ENCODE data around the gene ROR2.

Gene ROR2

GRCh38 chr9:91583161-91583875 is 366.7 kb downstream of the ROR2 start:
- no peaks in the 10 kb centered on the region for H3K9me3 Mint-ChIP-seq
- H3K4me1 Mint-ChIP-seq: no peaks in the 10 kb centered on the region
- H3K36me3 Mint-ChIP-seq: no peaks in the 10 kb centered on the region
- H3K27me3 Mint-ChIP-seq: peaks cover 27% of the 10 kb centered on the region
- CTCF ChIA-PET: no interaction called here
- no peak for DNase-seq
- no peak overlapping the region for H3K4me3 Mint-ChIP-seq
- no peak overlapping the region for H3K27ac Mint-ChIP-seq

DNA sequence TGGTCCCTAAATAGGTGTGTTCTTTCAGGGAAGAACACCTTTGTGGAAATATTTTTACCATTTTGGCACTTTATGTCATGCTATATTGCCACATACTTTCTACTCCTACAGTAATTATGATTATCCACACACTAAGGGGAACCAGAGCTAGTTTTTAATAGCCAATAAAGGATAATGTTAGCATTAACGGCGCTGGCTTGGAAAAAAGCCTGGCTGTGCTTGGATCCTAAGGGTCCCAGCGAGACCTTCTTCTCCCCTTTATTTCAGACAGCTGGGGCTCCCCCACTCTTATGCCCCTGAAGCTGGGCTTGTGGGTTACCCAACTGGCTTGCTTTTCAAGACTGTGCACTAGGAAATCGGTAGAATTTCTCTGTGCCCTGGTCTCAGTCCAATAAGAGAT is 367.8 kb downstream of the ROR2 start:
- H3K36me3 Mint-ChIP-seq: no peaks in the 10 kb centered on the region
- no peak for DNase-seq
- H3K4me3 Mint-ChIP-seq: no peak overlapping the region
- no peak overlapping the region for H3K27ac Mint-ChIP-seq
- CTCF ChIA-PET: no interaction called here
- no peaks in the 10 kb centered on the region for H3K4me1 Mint-ChIP-seq
- no peaks in the 10 kb centered on the region for H3K9me3 Mint-ChIP-seq
- H3K27me3 Mint-ChIP-seq: peaks cover 35% of the 10 kb centered on the region

DNA sequence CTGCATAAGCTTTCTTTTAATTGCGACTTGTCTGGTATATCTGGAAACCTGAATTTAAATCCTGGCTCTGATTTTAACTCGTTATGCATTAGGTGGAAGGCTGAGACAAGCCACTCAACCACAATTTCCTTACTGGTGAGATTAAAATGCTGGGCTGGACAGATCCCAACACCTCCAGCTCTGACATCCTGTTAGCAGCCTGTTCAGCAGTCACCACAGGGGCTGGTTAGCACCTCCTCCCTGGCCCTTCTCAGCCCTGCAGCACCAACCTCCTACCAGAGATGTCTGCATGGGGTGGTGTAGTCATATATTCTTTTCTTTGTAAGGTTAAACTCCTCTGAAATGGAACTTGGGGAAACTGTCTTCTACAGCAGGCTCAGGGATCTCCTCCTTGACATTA is 369.9 kb downstream of the ROR2 start:
- no peak for DNase-seq
- no peaks in the 10 kb centered on the region for H3K36me3 Mint-ChIP-seq
- CTCF ChIA-PET: no interaction called here
- no peaks in the 10 kb centered on the region for H3K4me1 Mint-ChIP-seq
- H3K9me3 Mint-ChIP-seq: no peaks in the 10 kb centered on the region
- peaks cover 35% of the 10 kb centered on the region for H3K27me3 Mint-ChIP-seq
- H3K4me3 Mint-ChIP-seq: no peak overlapping the region
- H3K27ac Mint-ChIP-seq: no peak overlapping the region

GRCh38 chr9:91578911-91579310 is 371.1 kb downstream of the ROR2 start:
- no peaks in the 10 kb centered on the region for H3K9me3 Mint-ChIP-seq
- peaks cover 31% of the 10 kb centered on the region for H3K27me3 Mint-ChIP-seq
- H3K4me3 Mint-ChIP-seq: no peak overlapping the region
- no peak overlapping the region for H3K27ac Mint-ChIP-seq
- no peaks in the 10 kb centered on the region for H3K36me3 Mint-ChIP-seq
- CTCF ChIA-PET: no interaction called here
- no peaks in the 10 kb centered on the region for H3K4me1 Mint-ChIP-seq
- DNase-seq: no peak

DNA sequence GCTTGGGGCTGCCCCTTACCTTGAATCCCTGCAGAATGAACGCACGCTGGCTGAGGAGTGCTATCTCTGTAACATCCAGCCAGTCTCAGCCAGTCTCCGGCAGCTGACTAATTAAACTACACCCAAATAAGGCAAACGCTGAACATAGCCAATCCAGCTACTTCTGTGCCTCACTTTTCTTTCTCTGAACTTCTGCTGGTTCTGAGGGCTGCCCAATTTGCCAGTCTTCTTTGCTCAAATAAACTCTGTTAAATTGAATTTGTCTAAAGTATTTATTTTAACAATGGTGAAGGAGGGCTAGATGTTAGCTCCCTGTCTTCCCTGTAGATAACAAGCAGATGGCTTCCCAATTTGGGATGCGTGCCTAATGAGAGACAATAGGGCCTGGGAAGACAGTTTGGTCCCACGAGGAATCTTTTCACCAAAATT is 372.4 kb downstream of the ROR2 start:
- Mint-ChIP-seq H3K36me3 (no peaks in the 10 kb centered on the region), H3K4me1 (no peaks in the 10 kb centered on the region), H3K9me3 (no peaks in the 10 kb centered on the region), H3K27me3 (peaks cover 37% of the 10 kb centered on the region), H3K4me3 (no peak overlapping the region), H3K27ac (no peak overlapping the region)
- DNase-seq: no peak
- CTCF ChIA-PET: no interaction called here

GRCh38 chr9:91572811-91573210 is 377.2 kb downstream of the ROR2 start:
- Mint-ChIP-seq H3K27ac (no peak overlapping the region), H3K4me1 (no peaks in the 10 kb centered on the region), H3K9me3 (no peaks in the 10 kb centered on the region), H3K36me3 (no peaks in the 10 kb centered on the region), H3K4me3 (no peak overlapping the region), H3K27me3 (peaks cover 19% of the 10 kb centered on the region)
- DNase-seq: no peak
- CTCF ChIA-PET: no interaction called here

GRCh38 chr9:91572044-91572443 is 378.0 kb downstream of the ROR2 start:
- no peak overlapping the region for H3K4me3 Mint-ChIP-seq
- no peaks in the 10 kb centered on the region for H3K9me3 Mint-ChIP-seq
- peaks cover 15% of the 10 kb centered on the region for H3K27me3 Mint-ChIP-seq
- DNase-seq: no peak
- H3K27ac Mint-ChIP-seq: no peak overlapping the region
- no peaks in the 10 kb centered on the region for H3K36me3 Mint-ChIP-seq
- H3K4me1 Mint-ChIP-seq: no peaks in the 10 kb centered on the region
- CTCF ChIA-PET: no interaction called here

DNA sequence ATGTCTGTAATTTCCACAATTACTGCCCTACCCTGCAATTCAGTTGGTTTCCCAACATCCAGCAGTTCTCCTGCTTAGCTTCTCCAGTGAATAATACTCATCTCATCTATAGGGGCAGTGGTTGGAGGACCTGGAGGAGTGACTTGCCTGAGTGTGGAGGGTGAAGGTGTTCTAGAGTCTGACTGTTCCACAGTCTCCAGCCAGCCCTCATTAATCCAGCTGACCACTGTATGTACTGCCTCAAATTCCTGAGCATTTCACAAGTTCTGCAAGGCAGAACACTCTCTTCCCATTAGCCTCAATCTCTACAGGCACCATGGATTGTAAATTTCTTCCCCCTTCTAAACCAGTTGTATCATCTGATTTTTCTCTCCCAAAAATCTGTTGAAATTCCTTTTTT is 379.0 kb downstream of the ROR2 start:
- CTCF ChIA-PET: no interaction called here
- H3K36me3 Mint-ChIP-seq: no peaks in the 10 kb centered on the region
- H3K27ac Mint-ChIP-seq: no peak overlapping the region
- no peak for DNase-seq
- H3K27me3 Mint-ChIP-seq: peaks cover 15% of the 10 kb centered on the region
- H3K9me3 Mint-ChIP-seq: no peaks in the 10 kb centered on the region
- no peak overlapping the region for H3K4me3 Mint-ChIP-seq
- no peaks in the 10 kb centered on the region for H3K4me1 Mint-ChIP-seq

DNA sequence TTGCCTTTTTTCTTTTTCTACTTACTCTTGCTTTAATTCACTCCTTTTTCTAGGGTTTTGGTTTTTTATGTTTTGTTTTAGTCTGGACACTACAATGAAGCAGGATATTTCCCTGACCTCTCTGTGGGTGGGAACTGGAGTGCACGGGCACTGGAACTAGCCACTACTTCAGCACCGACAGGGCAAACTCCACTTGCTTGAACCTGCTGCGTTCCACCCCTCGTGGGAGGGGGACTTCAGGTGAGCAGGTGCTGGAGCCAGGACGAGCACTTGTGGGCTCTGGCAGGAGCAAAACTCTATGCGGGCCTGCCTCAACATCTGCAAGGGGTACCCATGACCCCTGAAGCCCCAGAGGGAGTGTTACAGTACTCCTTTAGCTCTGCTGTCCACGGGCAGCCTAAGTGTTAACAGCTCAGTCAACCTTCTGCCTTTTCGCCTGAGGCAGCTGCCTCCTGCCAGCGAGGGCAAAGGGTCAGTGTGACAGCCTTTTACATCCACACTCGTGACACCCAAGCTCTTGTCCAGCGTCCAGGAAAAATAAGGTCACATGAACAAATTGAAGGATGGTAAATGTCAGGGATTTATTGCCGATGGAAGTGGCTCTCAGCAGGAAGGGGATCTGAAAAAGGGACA is 382.3 kb downstream of the ROR2 start:
- no peaks in the 10 kb centered on the region for H3K9me3 Mint-ChIP-seq
- H3K4me3 Mint-ChIP-seq: no peak overlapping the region
- no peaks in the 10 kb centered on the region for H3K36me3 Mint-ChIP-seq
- CTCF ChIA-PET: no interaction called here
- no peak for DNase-seq
- no peaks in the 10 kb centered on the region for H3K4me1 Mint-ChIP-seq
- peaks cover 15% of the 10 kb centered on the region for H3K27me3 Mint-ChIP-seq
- H3K27ac Mint-ChIP-seq: no peak overlapping the region

DNA sequence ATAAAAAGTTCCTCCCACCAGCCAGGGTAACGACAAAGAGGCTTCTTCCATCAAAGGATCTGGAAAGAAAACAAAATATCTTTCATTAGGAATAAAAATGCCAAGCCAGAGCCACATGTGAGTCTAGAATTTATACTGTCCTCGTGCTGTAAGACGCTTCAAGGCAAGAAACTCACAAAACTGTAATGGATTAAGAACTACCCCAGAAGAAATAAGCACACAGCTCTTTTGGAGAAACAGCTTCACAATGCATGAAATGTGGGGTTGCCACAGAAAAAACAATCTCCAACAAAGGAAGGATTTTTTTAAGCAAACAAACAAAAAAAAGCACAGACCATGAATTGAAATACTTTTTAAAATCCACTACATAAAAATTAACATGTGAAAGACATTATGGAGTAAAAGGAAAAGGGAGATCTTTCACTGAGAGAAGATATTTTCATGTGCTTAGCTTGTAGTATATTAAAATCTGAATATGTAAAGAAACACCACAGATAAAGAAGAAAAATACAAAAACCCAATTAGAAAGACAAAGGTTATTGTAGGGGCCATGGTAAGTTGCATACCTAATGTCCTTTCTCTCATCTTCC is 385.9 kb downstream of the ROR2 start:
- CTCF ChIA-PET: no interaction called here
- H3K27me3 Mint-ChIP-seq: peaks cover 17% of the 10 kb centered on the region

DNA sequence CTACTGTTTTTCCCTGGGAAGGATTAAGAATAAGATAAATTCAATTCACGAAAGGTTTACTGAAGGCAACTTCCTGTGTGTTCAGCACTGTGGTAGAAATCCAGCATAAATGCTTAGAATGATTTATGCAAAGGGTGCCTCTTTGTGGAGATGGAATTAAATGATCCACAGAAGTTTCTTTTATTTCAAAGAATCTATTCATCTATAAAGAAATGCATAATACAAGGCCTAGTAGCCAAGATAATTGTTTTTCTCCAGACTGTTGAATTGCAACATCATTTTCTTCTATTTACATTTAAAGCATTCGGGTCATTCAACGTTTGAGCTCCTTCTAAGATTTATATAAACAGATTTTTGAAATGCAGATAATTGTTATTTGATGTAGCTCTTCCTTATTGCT is 387.6 kb downstream of the ROR2 start:
- DNase-seq: no peak
- Mint-ChIP-seq H3K9me3 (no peaks in the 10 kb centered on the region), H3K4me1 (no peaks in the 10 kb centered on the region), H3K36me3 (no peaks in the 10 kb centered on the region), H3K27me3 (peaks cover 13% of the 10 kb centered on the region), H3K27ac (no peak overlapping the region), H3K4me3 (no peak overlapping the region)
- CTCF ChIA-PET: no interaction called here

More for the DNA sequence above, 385.9 kb downstream of the ROR2 start:
- no peaks in the 10 kb centered on the region for H3K9me3 Mint-ChIP-seq
- no peaks in the 10 kb centered on the region for H3K36me3 Mint-ChIP-seq
- no peak overlapping the region for H3K27ac Mint-ChIP-seq
- no peak for DNase-seq
- H3K4me3 Mint-ChIP-seq: no peak overlapping the region
- no peaks in the 10 kb centered on the region for H3K4me1 Mint-ChIP-seq

- DNase-seq: no peak
- no peaks in the 10 kb centered on the region for H3K9me3 Mint-ChIP-seq
Measured at GRCh38 chr9:91560301-91560700, 389.7 kb downstream of the ROR2 start.

DNA sequence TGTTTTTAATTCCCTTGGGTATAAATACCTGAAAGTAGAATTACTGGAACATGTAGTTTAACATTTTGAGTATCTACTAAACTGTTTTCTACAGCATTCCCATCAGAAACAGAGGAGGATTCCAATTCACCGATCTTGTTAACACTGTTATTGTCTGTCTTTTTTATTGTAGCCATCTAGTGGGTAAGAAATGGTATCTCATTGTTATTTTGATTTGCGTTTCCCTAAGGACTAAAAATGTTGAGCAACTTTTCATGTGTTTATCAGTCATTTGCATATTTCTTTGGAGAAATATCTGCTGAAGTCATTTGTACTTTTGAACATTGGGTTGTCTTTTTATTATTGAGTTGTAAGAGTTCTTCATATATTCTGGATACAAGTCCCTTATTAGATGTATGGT is 391.1 kb downstream of the ROR2 start:
- no peak for DNase-seq
- Mint-ChIP-seq H3K4me3 (no peak overlapping the region), H3K36me3 (no peaks in the 10 kb centered on the region), H3K27ac (no peak overlapping the region), H3K4me1 (no peaks in the 10 kb centered on the region), H3K27me3 (peaks cover 22% of the 10 kb centered on the region), H3K9me3 (no peaks in the 10 kb centered on the region)
- CTCF ChIA-PET: no interaction called here

More at GRCh38 chr9:91560301-91560700, 389.7 kb downstream of the ROR2 start:
- Mint-ChIP-seq H3K27me3 (peaks cover 19% of the 10 kb centered on the region), H3K36me3 (no peaks in the 10 kb centered on the region), H3K4me3 (no peak overlapping the region), H3K27ac (no peak overlapping the region), H3K4me1 (no peaks in the 10 kb centered on the region)
- CTCF ChIA-PET: interaction anchor here (0.6 kb wide), 1 partner anchor 267 kb away, joined by 4 read pairs; no protein-coding TSS in a partner anchor

GRCh38 chr9:91558395-91558794 is 391.6 kb downstream of the ROR2 start:
- H3K36me3 Mint-ChIP-seq: no peaks in the 10 kb centered on the region
- peaks cover 18% of the 10 kb centered on the region for H3K27me3 Mint-ChIP-seq
- H3K9me3 Mint-ChIP-seq: no peaks in the 10 kb centered on the region
- H3K4me3 Mint-ChIP-seq: no peak overlapping the region
- no peak overlapping the region for H3K27ac Mint-ChIP-seq
- CTCF ChIA-PET: no interaction called here
- H3K4me1 Mint-ChIP-seq: no peaks in the 10 kb centered on the region
- no peak for DNase-seq

DNA sequence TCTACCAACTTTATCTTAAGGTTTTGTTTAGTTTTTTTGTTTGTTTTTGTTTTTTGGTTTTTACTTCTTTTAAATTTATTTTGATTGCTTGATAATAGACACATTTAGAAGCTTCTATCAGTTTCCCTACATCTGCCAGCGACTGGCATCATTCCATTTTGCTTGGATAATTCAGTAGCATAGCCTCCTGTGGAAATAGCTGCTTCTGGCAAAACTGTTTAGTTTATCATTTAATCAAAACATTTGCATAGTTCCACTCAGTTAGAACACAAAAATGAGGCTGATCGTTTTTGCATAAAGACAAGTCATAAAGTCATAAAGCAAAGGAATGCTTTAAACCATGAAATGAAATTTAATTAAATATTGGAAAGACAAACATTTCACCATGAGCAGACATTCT is 392.7 kb downstream of the ROR2 start:
- no peaks in the 10 kb centered on the region for H3K9me3 Mint-ChIP-seq
- H3K4me1 Mint-ChIP-seq: no peaks in the 10 kb centered on the region
- no peaks in the 10 kb centered on the region for H3K36me3 Mint-ChIP-seq
- no peak overlapping the region for H3K27ac Mint-ChIP-seq
- no peak overlapping the region for H3K4me3 Mint-ChIP-seq
- CTCF ChIA-PET: no interaction called here
- DNase-seq: no peak
- H3K27me3 Mint-ChIP-seq: peaks cover 16% of the 10 kb centered on the region
